SU-DHL-6 (cell line): Measurements from ENCODE around the gene ARTN.

Source experiments
- EZH2phosphoT487 ChIP-seq: fragments of 200-600 bp; sonication (generic), shearing (Covaris generic); conservative IDR thresholded peaks from 2 replicates; pipeline ENCODE4 v1.6.1; 2018; ENCODE audit warnings: mild to moderate bottlenecking, antibody characterized with exemption, low read length, moderate library complexity, mixed read lengths
- TF ChIP-seq, protein P1 (sequence below): fragments of 200-600 bp; sonication (generic); IDR thresholded peaks from one replicate; pipeline ENCODE4 v1.5.1; 2017; ENCODE audit warnings: antibody characterized with exemption, mild to moderate bottlenecking, low read length, moderate library complexity; ENCODE audit not compliant: insufficient read depth, poor library complexity, severe bottlenecking

DNA sequence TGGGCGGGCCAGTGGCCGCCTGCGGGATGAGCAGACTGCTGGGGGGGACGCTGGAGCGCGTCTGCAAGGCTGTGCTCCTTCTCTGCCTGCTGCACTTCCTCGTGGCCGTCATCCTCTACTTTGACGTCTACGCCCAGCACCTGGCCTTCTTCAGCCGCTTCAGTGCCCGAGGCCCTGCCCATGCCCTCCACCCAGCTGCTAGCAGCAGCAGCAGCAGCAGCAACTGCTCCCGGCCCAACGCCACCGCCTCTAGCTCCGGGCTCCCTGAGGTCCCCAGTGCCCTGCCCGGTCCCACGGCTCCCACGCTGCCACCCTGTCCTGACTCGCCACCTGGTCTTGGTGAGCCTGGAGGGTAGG is 47.5 kb downstream of the ARTN start:
- TF ChIP-seq, protein P1, sequence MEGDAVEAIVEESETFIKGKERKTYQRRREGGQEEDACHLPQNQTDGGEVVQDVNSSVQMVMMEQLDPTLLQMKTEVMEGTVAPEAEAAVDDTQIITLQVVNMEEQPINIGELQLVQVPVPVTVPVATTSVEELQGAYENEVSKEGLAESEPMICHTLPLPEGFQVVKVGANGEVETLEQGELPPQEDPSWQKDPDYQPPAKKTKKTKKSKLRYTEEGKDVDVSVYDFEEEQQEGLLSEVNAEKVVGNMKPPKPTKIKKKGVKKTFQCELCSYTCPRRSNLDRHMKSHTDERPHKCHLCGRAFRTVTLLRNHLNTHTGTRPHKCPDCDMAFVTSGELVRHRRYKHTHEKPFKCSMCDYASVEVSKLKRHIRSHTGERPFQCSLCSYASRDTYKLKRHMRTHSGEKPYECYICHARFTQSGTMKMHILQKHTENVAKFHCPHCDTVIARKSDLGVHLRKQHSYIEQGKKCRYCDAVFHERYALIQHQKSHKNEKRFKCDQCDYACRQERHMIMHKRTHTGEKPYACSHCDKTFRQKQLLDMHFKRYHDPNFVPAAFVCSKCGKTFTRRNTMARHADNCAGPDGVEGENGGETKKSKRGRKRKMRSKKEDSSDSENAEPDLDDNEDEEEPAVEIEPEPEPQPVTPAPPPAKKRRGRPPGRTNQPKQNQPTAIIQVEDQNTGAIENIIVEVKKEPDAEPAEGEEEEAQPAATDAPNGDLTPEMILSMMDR: no peak
- no peak for TF ChIP-seq EZH2phosphoT487
